GM18508 (cell line): ENCODE measurements around the gene TACO1.
A peak's percentile ranks its signal among the peaks of the same experiment; 100 is the strongest.

Experiments
- ATAC-seq: cut with Tn5 transposase; IDR thresholded peaks from one replicate; pipeline ENCODE4 v1.9.1; 2021; ENCODE audit warnings: moderate number of reproducible peaks; ENCODE audit not compliant: insufficient read depth, unreplicated experiment

Gene TACO1

GRCh38 chr17:63634816-63635215 is 34.1 kb downstream of the TACO1 start:
- ATAC-seq = no peak

GRCh38 chr17:63635290-63635689 is 34.6 kb downstream of the TACO1 start:
- ATAC-seq = no peak

- no peak for ATAC-seq
Measured at GRCh38 chr17:63635787-63636186, 35.1 kb downstream of the TACO1 start.

DNA sequence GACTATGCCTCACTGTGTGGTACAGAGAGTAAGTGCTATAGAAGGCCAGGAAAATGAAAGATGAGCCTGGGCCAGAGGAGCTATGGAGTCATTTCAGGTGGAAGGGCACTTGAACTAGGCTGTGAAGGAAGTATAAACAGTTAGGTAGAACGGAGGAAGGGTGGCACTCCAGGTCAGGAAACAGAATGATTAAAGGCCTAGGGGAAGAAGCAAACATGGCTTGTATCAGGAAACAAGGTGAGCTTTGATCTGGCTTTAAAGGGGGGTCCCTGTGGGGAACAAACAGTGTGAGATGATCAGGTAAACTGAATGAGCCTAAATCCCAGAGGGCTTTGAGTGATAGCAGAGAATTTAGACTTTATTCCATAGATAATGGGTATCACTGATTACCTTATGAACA is 38.4 kb downstream of the TACO1 start:
- no peak for ATAC-seq

DNA sequence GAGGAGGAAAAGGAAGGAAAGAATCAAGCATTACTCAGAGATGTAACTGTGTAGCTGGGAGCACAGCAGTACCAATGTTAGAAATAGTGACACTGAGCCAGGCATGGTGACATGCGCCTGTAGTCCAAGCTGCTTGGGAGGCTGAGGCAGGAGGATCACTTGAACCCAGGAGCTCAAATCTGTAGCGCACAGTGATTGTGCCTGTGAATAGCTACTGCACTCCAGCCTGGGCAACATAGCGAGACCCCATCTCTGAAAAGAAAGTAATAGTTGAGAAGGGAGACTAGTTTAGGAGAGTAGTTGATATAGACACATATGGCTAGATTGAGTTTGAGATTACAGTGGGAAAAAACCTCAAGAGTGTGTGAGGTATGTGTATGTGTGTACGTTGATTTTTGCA is 39.3 kb downstream of the TACO1 start:
- ATAC-seq = no peak

DNA sequence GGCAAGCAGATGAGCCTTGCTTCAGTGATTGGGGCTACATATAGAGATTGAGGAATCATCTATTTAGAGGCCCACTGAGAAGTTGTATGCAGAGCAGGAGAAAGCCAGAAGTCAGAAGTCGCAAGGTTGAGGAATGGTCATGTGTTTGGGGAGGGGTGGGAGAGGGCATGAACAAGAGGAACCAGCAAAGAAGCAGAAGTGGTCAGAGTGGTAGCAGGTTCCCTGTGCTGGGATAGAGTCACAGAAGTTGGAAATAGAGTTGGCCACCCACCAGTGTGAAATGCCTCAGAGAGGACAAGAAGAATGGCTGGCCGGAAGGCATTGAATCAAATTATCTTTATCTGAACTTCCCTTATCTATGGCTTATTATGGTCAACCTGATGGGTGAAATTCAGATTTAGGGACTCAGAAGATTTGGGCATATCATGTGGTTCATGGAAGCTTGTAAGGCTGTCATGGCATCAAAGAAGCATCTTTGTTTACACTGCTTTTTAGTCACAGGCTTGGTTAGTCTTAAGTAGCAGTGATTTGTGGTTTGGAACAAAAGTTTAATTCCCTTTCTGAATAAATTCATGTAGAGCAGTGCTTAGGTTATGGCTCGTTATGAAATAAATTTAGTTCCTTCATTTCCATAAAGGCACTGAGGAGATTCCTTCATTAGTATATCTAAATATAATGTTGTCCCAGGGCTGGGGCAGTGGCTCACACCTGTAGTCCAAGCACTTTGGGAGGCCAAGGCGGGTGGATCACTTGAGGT is 41.2 kb downstream of the TACO1 start:
- ATAC-seq = no peak

- no peak for ATAC-seq
Measured at GRCh38 chr17:63644846-63645245, 44.2 kb downstream of the TACO1 start.

- ATAC-seq = peak; percentile 36
Measured at GRCh38 chr17:63645775-63646487, 45.2 kb downstream of the TACO1 start.

DNA sequence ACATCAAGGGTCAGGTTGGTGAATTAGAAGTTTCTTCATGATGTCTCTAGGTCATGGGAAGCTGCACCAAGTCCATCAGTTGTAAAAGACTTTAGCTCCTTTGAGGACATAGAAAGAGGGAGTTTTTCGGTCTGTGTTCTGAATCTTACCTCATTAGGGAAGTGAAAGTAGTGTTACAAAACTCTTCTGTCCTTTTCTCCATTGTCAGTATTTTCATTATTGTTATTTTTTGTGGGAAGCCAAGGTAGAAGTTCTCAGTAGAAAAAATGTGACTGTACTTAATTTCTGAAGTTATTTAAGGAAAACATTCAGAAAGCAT is 45.8 kb downstream of the TACO1 start:
- ATAC-seq = peak; percentile 51

- ATAC-seq = no peak
Measured at GRCh38 chr17:63647065-63647725, 46.5 kb downstream of the TACO1 start.

GRCh38 chr17:63647936-63648335 is 47.2 kb downstream of the TACO1 start:
- ATAC-seq = no peak

- no peak for ATAC-seq
Measured at GRCh38 chr17:63649813-63650212, 49.1 kb downstream of the TACO1 start.

GRCh38 chr17:63652106-63652505 is 51.4 kb downstream of the TACO1 start:
- ATAC-seq = no peak

DNA sequence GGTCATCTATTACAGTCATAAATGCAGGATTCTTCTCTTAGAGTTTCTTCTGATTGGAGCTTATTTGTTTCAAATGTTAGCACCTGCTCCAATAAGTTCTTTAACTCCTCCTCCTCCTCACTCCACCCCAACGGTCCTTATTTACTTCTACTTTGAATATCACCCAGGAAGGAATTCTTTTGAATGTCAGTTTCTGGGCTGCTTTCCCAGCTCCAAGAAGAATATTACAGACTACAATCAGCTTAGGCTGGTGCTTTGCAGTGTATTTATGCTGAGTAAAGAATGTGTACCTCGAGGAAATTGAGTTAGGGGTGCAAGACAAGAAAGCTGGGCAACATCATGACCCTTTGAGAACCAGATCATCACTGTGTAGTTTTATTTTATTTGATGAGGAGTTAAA is 52.4 kb downstream of the TACO1 start:
- no peak for ATAC-seq

DNA sequence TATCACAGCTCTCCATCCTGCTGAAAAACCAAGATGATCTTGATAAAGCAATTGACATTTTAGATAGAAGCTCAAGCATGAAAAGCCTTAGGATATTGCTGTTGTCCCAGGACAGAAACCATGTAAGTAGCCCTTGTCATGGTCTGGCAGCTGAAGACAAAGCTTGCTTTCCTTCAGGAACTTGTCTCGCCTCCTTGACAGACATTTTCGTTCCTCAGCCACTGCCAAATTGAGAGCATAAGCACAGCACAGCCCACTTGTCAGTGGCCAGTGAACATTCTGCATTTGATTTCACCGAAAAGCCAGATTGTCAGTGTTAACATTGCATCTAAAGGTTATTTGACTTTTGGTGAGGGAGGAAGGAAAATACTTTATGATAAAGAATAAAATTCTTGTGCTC is 57.1 kb downstream of the TACO1 start:
- ATAC-seq = no peak
